Daoy (cell line): ENCODE results near the gene OLFM4. TPM values are rescaled to one million over a fixed set of nuclear protein-coding genes. Genes with fewer than 3 reads are reported as not detected.

Experiments
- DNase-seq: peaks from one replicate; pipeline ENCODE4 v3.0.0-alpha.2; 2015; ENCODE audit warnings: low read depth
- total RNA-seq: library from RNA; depleted of rRNA; stranded (reverse); fragments of >200 nt; shearing (Covaris generic); gene quantifications from 2 replicates; pipeline ENCODE4 v1.2.3, GENCODE V29; 2014; rRNA removed

OLFM4 gene
- total RNA-seq, 1 experiment from 2014 or later: not detected

- no peak for DNase-seq
Observed at GRCh38 chr13:53068585-53069520, 40.2 kb downstream of the OLFM4 start.

GRCh38 chr13:53069800-53070199, 41.2 kb downstream of the OLFM4 start:
- DNase-seq: no peak

- no peak for DNase-seq
Observed at GRCh38 chr13:53073711-53074110, 45.1 kb downstream of the OLFM4 start.

GRCh38 chr13:53074114-53074513, 45.5 kb downstream of the OLFM4 start:
- no peak for DNase-seq

- no peak for DNase-seq
Observed at GRCh38 chr13:53075356-53076041, 46.9 kb downstream of the OLFM4 start.

- DNase-seq: no peak
Observed at GRCh38 chr13:53079691-53080090, 51.1 kb downstream of the OLFM4 start.

GRCh38 chr13:53088871-53089270, 60.3 kb downstream of the OLFM4 start:
- no peak for DNase-seq

GRCh38 chr13:53089951-53090350, 61.3 kb downstream of the OLFM4 start:
- DNase-seq: no peak

GRCh38 chr13:53090461-53090860, 61.8 kb downstream of the OLFM4 start:
- DNase-seq: no peak

GRCh38 chr13:53092931-53093330, 64.3 kb downstream of the OLFM4 start:
- no peak for DNase-seq

GRCh38 chr13:53098455-53098854, 69.8 kb downstream of the OLFM4 start:
- DNase-seq: no peak

GRCh38 chr13:53100394-53101063, 71.9 kb downstream of the OLFM4 start:
- DNase-seq: no peak

Other genes with a start within 250 kb of the OLFM4 start
- 1.3 TPM in 1 of 2 replicates, not detected in the other for gene PCDH8, start 180.2 kb upstream of the OLFM4 start, total RNA-seq